B cell (primary cell): Measurements from ENCODE around the gene NEU4. TPM values are rescaled to one million over a fixed set of nuclear protein-coding genes. Genes with fewer than 3 reads are reported as not detected.

ENCODE experiments used
- ATAC-seq: fragments of 200-7000 bp; cut with Tn5 transposase; one replicate; pipeline ENCODE4 v1.10.0; 2021; ENCODE audit warnings: low read depth, mild to moderate bottlenecking, moderate number of reproducible peaks, moderate library complexity
- CTCF ChIA-PET: fragments of 350-600 bp; sonication (Branson Sonifier 250); formaldehyde crosslinking; loops from one replicate; lab custom pipeline; 2021; ENCODE audit warnings: antibody characterized with exemption, inconsistent platforms; lab: Charles Lee
- POLR2A ChIA-PET: fragments of 350-600 bp; sonication (Branson Sonifier 250); formaldehyde crosslinking; loops from one replicate; lab custom pipeline; 2021; ENCODE audit warnings: antibody characterized with exemption; lab: Charles Lee
- DNase-seq: peaks from one replicate; pipeline ENCODE4 v3.0.0; 2013
- H2AFZ ChIP-seq: 2 replicates; pipeline ENCODE4 v1.6.1; 2012; ENCODE audit warnings: mild to moderate bottlenecking, low read depth, low read length; ENCODE audit not compliant: insufficient read depth, poor library complexity, severe bottlenecking
- H3K27ac ChIP-seq, 2 donors: 1 replicate in 1 of 2; 2 replicates in 1 of 2; pipeline ENCODE4 v1.5.1; 2012 to 2013; ENCODE audit warnings: low read length in 2 of 2, mild to moderate bottlenecking in 2 of 2, moderate library complexity in 1 of 2
- H3K27me3 ChIP-seq, 4 experiments: fragments of 200-600 bp in 1 of 4; sonication (generic) in 1 of 4; replicated peaks in 1 of 4; 1 replicate in 2 of 4; 2 replicates in 2 of 4; pipeline versions ENCODE4 v1.6.1 to v1.7.0; 2013 to 2016; ENCODE audit warnings: low read length in 3 of 4, mild to moderate bottlenecking in 2 of 4, mixed read lengths in 1 of 4, moderate library complexity in 1 of 4; ENCODE audit not compliant: insufficient read depth in 4 of 4, control insufficient read depth in 3 of 4; ENCODE audit errors: control extremely low read depth in 1 of 4
- H3K36me3 ChIP-seq, 2 experiments: replicated peaks in 1 of 2; 1 replicate in 1 of 2; 2 replicates in 1 of 2; pipeline versions ENCODE4 v1.6.1 to v1.7.1; 2013; ENCODE audit warnings: low read length in 1 of 2; ENCODE audit not compliant: insufficient read depth in 2 of 2, control insufficient read depth in 1 of 2; ENCODE audit errors: control extremely low read depth in 1 of 2, extremely low read depth in 1 of 2
- H3K4me1 ChIP-seq, 2 donors: fragments of 200-600 bp in 1 of 2; sonication (generic) in 1 of 2; 1 replicate in 1 of 2; 2 replicates in 1 of 2; pipeline versions ENCODE4 v1.5.1 to v1.6.1; 2013 to 2017; ENCODE audit warnings: low read length in 2 of 2; ENCODE audit not compliant: control insufficient read depth in 2 of 2, insufficient read depth in 2 of 2
- H3K4me2 ChIP-seq: replicated peaks from 2 replicates; pipeline ENCODE3; 2012; ENCODE audit warnings: mild to moderate bottlenecking, low read depth, low read length; ENCODE audit not compliant: poor library complexity, severe bottlenecking
- H3K4me3 ChIP-seq, 5 experiments: fragments of 200-600 bp in 1 of 5; sonication (generic) in 1 of 5; 1 replicate in 3 of 5; 2 replicates in 2 of 5; pipeline versions ENCODE4 v1.5.1 to v1.7.0; 2011 to 2016; ENCODE audit warnings: low read length in 4 of 5, mild to moderate bottlenecking in 4 of 5, low read depth in 2 of 5, control low read depth in 1 of 5, moderate library complexity in 1 of 5; ENCODE audit not compliant: insufficient read depth in 1 of 5; ENCODE audit errors: control extremely low read depth in 1 of 5, extremely low read depth in 1 of 5
- H3K79me2 ChIP-seq: fragments of 200-600 bp; sonication (generic); one replicate; pipeline ENCODE4 v1.6.0; 2016; ENCODE audit warnings: low read length; ENCODE audit not compliant: control insufficient read depth, insufficient read depth
- H3K9ac ChIP-seq: fragments of 200-600 bp; sonication (generic); 2 replicates; pipeline ENCODE4 v1.6.1; 2017; ENCODE audit warnings: mild to moderate bottlenecking, low read length, moderate library complexity
- H3K9me3 ChIP-seq, 3 donors: one replicate each; pipeline versions ENCODE4 v1.6.1 to v1.7.1; 2013; ENCODE audit warnings: low read length in 2 of 3; ENCODE audit not compliant: control insufficient read depth in 2 of 3, insufficient read depth in 1 of 3; ENCODE audit errors: control extremely low read depth in 1 of 3
- H4K20me1 ChIP-seq: 2 replicates; pipeline ENCODE4 v1.6.0; 2012; ENCODE audit warnings: mild to moderate bottlenecking, low read length; ENCODE audit not compliant: insufficient read depth, control insufficient read depth, poor library complexity, severe bottlenecking
- H3K27ac Mint-ChIP-seq: one replicate; pipeline ENCODE4 v1.8.0; 2021; ENCODE audit warnings: mixed read lengths
- H3K27me3 Mint-ChIP-seq: one replicate; pipeline ENCODE4 v1.8.0; 2021; ENCODE audit warnings: mixed read lengths
- H3K4me1 Mint-ChIP-seq: one replicate; pipeline ENCODE4 v1.8.0; 2021; ENCODE audit warnings: mixed read lengths
- H3K4me3 Mint-ChIP-seq: one replicate; pipeline ENCODE4 v1.8.0; 2021; ENCODE audit warnings: mixed read lengths
- H3K9me3 Mint-ChIP-seq: one replicate; pipeline ENCODE4 v1.8.0; 2022; ENCODE audit warnings: mixed read lengths; ENCODE audit not compliant: insufficient read depth
- CTCF ChIP-seq: fragments of 200-600 bp; IDR thresholded peaks from one replicate; pipeline ENCODE4 v1.8.0; 2022; ENCODE audit warnings: antibody characterized with exemption, mild to moderate bottlenecking
- EZH2 ChIP-seq: IDR thresholded peaks from 2 replicates; pipeline ENCODE4 v1.6.1; 2012; ENCODE audit warnings: borderline replicate concordance, low read depth, mild to moderate bottlenecking, moderate library complexity, low read length; ENCODE audit not compliant: insufficient read depth, poor library complexity, severe bottlenecking
- WGBS: methylation state at CpG from one replicate; pipeline ENCODE4 v1.1.5; 2013; ENCODE audit warnings: missing lambda C conversion rate; ENCODE audit not compliant: insufficient coverage; 5-methylcytosine and 5-hydroxymethylcytosine counted together
- intact Hi-C: fragments of 100-400 bp; cut with micrococcal nuclease; formaldehyde crosslinking; loops from one replicate; pipeline ENCODE4 v1.10.0; 2022
- polyA plus RNA-seq: library from polyadenylated mRNA; depleted of rRNA; stranded (reverse); fragments of >200 nt; gene quantifications from 2 replicates; pipeline ENCODE4 v1.2.3, GENCODE V29; 2012
- total RNA-seq, 2 donors: library from RNA; stranded (reverse); fragments of 120-200 nt in 1 of 2; gene quantifications; 1 replicate in 1 of 2; 2 replicates in 1 of 2; pipeline versions ENCODE4 v1.2.3 to v1.2.4, GENCODE V29; 2013 to 2022

The NEU4 gene
- total and polyA plus RNA-seq, 2 donors (not counting 1 experiment from before 2014, with no cell fraction given) = 0.19 TPM; not detected in 1

- H3K9me3 ChIP-seq = no peaks in the 10 kb centered on the region
- peaks cover 0 to 13% (median 10%) of the 10 kb centered on the region in 4 experiments for H3K27me3 ChIP-seq
- H3K79me2 ChIP-seq = no peaks in the 10 kb centered on the region
- DNase-seq (no peak), ATAC-seq (no peak)
- ChIA-PET POLR2A (no interaction called here), CTCF (no interaction called here)
- Mint-ChIP-seq H3K9me3 (no peaks in the 10 kb centered on the region), H3K4me3 (no peak overlapping the region), H3K4me1 (peaks cover 17% of the 10 kb centered on the region), H3K27me3 (peaks cover 8% of the 10 kb centered on the region), H3K27ac (no peak overlapping the region)
- H2AFZ ChIP-seq = no peak overlapping the region
- whole genome bisulfite sequencing = 89% methylated on average over 16 of the region's 17 CpGs
- H4K20me1 ChIP-seq = no peaks in the 10 kb centered on the region
- TF ChIP-seq CTCF = no peak
- no peak for TF ChIP-seq EZH2
- no peak overlapping the region for H3K9ac ChIP-seq
- no peaks in the 10 kb centered on the region for H3K36me3 ChIP-seq
- H3K4me3 ChIP-seq = no peak overlapping the region
- intact Hi-C loops = no loop called here
- no peak overlapping the region for H3K4me2 ChIP-seq
- no peak overlapping the region for H3K27ac ChIP-seq
- peaks cover 12 to 16% of the 10 kb centered on the region in 2 donors for H3K4me1 ChIP-seq
Measured at GRCh38 chr2:241808051-241808720, 807 bp upstream of the NEU4 start.
